Astrocyte (in vitro differentiated cells and primary cell): Measurements from ENCODE around the gene DNAL1. TPM values are rescaled to one million over a fixed set of nuclear protein-coding genes. Genes with fewer than 3 reads are reported as not detected.

Source experiments
- DNase-seq: peaks from one replicate; pipeline ENCODE4 v3.0.0-alpha.2; 2010; ENCODE audit warnings: low read depth
- FAIRE-seq: peaks from 2 replicates; lab custom pipeline; 2011; peaks lifted over from hg19 to GRCh38; lab: Jason Lieb, UNC
- H2AFZ ChIP-seq: 2 replicates; pipeline ENCODE4 v1.6.0; 2012; ENCODE audit warnings: low read depth, low read length, inconsistent platforms
- H3K27ac ChIP-seq: 2 replicates; pipeline ENCODE4 v1.5.1; 2011; ENCODE audit warnings: low read depth, low read length, inconsistent platforms
- H3K27me3 ChIP-seq: 2 replicates; pipeline ENCODE4 v1.6.0; 2011; ENCODE audit warnings: low read length, inconsistent platforms; ENCODE audit not compliant: insufficient read depth
- H3K36me3 ChIP-seq: 2 replicates; pipeline ENCODE4 v1.5.1; 2011; ENCODE audit warnings: low read length, inconsistent platforms; ENCODE audit not compliant: insufficient read depth
- H3K4me1 ChIP-seq: 2 replicates; pipeline ENCODE4 v1.5.1; 2011; ENCODE audit warnings: low read length, inconsistent platforms; ENCODE audit not compliant: insufficient read depth
- H3K4me2 ChIP-seq: 2 replicates; pipeline ENCODE4 v1.6.0; 2012; ENCODE audit warnings: low read length, inconsistent platforms
- H3K4me3 ChIP-seq: 2 replicates; pipeline ENCODE4 v1.5.1; 2011; ENCODE audit warnings: low read depth, mild to moderate bottlenecking, low read length, inconsistent platforms; ENCODE audit not compliant: insufficient read depth
- H3K79me2 ChIP-seq: 2 replicates; pipeline ENCODE4 v1.6.0; 2012; ENCODE audit warnings: mild to moderate bottlenecking, low read length, inconsistent platforms; ENCODE audit not compliant: insufficient read depth
- H3K9ac ChIP-seq: 2 replicates; pipeline ENCODE4 v1.6.0; 2012; ENCODE audit warnings: mild to moderate bottlenecking, low read length, inconsistent platforms
- H3K9me3 ChIP-seq: 2 replicates; pipeline ENCODE4 v1.5.1; 2012; ENCODE audit warnings: low read depth, mild to moderate bottlenecking, low read length, inconsistent platforms; ENCODE audit not compliant: insufficient read depth
- H4K20me1 ChIP-seq: 2 replicates; pipeline ENCODE4 v1.6.0; 2012; ENCODE audit warnings: low read length, inconsistent platforms; ENCODE audit not compliant: insufficient read depth
- H3K27ac Mint-ChIP-seq: one replicate; pipeline ENCODE4 v1.8.0; 2021; ENCODE audit warnings: mild to moderate bottlenecking, mixed read lengths; ENCODE audit not compliant: unreplicated experiment
- H3K27me3 Mint-ChIP-seq: one replicate; pipeline ENCODE4 v1.8.0; 2021; ENCODE audit warnings: low read depth, mixed read lengths; ENCODE audit not compliant: unreplicated experiment
- H3K36me3 Mint-ChIP-seq: one replicate; pipeline ENCODE4 v1.8.0; 2021; ENCODE audit warnings: low read depth, mixed read lengths; ENCODE audit not compliant: unreplicated experiment
- H3K4me1 Mint-ChIP-seq: one replicate; pipeline ENCODE4 v1.8.0; 2021; ENCODE audit warnings: low read depth, mixed read lengths; ENCODE audit not compliant: unreplicated experiment
- H3K4me3 Mint-ChIP-seq: one replicate; pipeline ENCODE4 v1.8.0; 2021; ENCODE audit warnings: mild to moderate bottlenecking, moderate library complexity, mixed read lengths; ENCODE audit not compliant: unreplicated experiment
- H3K9me3 Mint-ChIP-seq: one replicate; pipeline ENCODE4 v1.8.0; 2021; ENCODE audit warnings: mild to moderate bottlenecking, mixed read lengths; ENCODE audit not compliant: unreplicated experiment
- CTCF ChIP-seq: IDR thresholded peaks from 2 replicates; pipeline ENCODE4 v1.5.1; 2011; ENCODE audit warnings: low read depth, mild to moderate bottlenecking, inconsistent platforms, low read length, moderate library complexity; ENCODE audit not compliant: insufficient read depth
- EZH2 ChIP-seq: IDR thresholded peaks from 2 replicates; pipeline ENCODE4 v1.6.1; 2012; ENCODE audit warnings: mild to moderate bottlenecking, low read length, inconsistent platforms; ENCODE audit not compliant: insufficient read depth
- total RNA-seq: library from RNA; stranded (reverse); gene quantifications from 2 replicates; pipeline ENCODE4 v1.2.1, GENCODE V29; 2021

The DNAL1 gene
- total RNA-seq, 1 donor from 2014 or later: 24.9 TPM

GRCh38 chr14:73666583-73666982 is 21.8 kb downstream of the DNAL1 start:
- Mint-ChIP-seq H3K4me1 (peaks cover 21% of the 10 kb centered on the region), H3K9me3 (no peaks in the 10 kb centered on the region), H3K27me3 (no peaks in the 10 kb centered on the region), H3K4me3 (no peak overlapping the region), H3K36me3 (peaks cover 2% of the 10 kb centered on the region), H3K27ac (no peak overlapping the region)
- FAIRE-seq (no peak), DNase-seq (no peak)
- Histone ChIP-seq H3K27me3 (no peaks in the 10 kb centered on the region), H3K79me2 (no peaks in the 10 kb centered on the region), H3K4me1 (peaks cover 11% of the 10 kb centered on the region), H3K36me3 (peaks cover 2% of the 10 kb centered on the region), H3K9me3 (no peaks in the 10 kb centered on the region), H3K4me3 (no peak overlapping the region), H4K20me1 (no peaks in the 10 kb centered on the region), H2AFZ (no peak overlapping the region), H3K9ac (no peak overlapping the region), H3K4me2 (no peak overlapping the region), H3K27ac (no peak overlapping the region)
- no peak for TF ChIP-seq EZH2
- TF ChIP-seq CTCF: no peak

- peaks cover 10% of the 10 kb centered on the region for H3K4me1 Mint-ChIP-seq
- H3K4me3 ChIP-seq: no peak overlapping the region
- no peak for DNase-seq
- no peak overlapping the region for H3K27ac Mint-ChIP-seq
- H3K27me3 ChIP-seq: no peaks in the 10 kb centered on the region
- no peaks in the 10 kb centered on the region for H3K9me3 Mint-ChIP-seq
- H3K36me3 ChIP-seq: peaks cover 6% of the 10 kb centered on the region
- FAIRE-seq: no peak
- TF ChIP-seq CTCF (no peak), EZH2 (no peak)
- H3K27me3 Mint-ChIP-seq: no peaks in the 10 kb centered on the region
- H3K79me2 ChIP-seq: no peaks in the 10 kb centered on the region
- no peaks in the 10 kb centered on the region for H4K20me1 ChIP-seq
- H2AFZ ChIP-seq: no peak overlapping the region
- H3K4me3 Mint-ChIP-seq: no peak overlapping the region
- H3K4me1 ChIP-seq: peaks cover 4% of the 10 kb centered on the region
- H3K36me3 Mint-ChIP-seq: no peaks in the 10 kb centered on the region
- no peaks in the 10 kb centered on the region for H3K9me3 ChIP-seq
- H3K27ac ChIP-seq: no peak overlapping the region
- H3K9ac ChIP-seq: no peak overlapping the region
- H3K4me2 ChIP-seq: no peak overlapping the region
Measured at GRCh38 chr14:73667854-73668253, 23.1 kb downstream of the DNAL1 start.

- H3K4me1 Mint-ChIP-seq: no peaks in the 10 kb centered on the region
- DNase-seq (no peak), FAIRE-seq (no peak)
- TF ChIP-seq CTCF: no peak
- no peak for TF ChIP-seq EZH2
- H3K9me3 Mint-ChIP-seq: no peaks in the 10 kb centered on the region
- Histone ChIP-seq H3K27me3 (no peaks in the 10 kb centered on the region), H3K36me3 (peaks cover 6% of the 10 kb centered on the region), H2AFZ (no peak overlapping the region), H3K9ac (no peak overlapping the region), H3K79me2 (no peaks in the 10 kb centered on the region), H3K4me3 (no peak overlapping the region), H3K4me1 (no peaks in the 10 kb centered on the region), H4K20me1 (no peaks in the 10 kb centered on the region), H3K9me3 (no peaks in the 10 kb centered on the region), H3K27ac (no peak overlapping the region), H3K4me2 (no peak overlapping the region)
- H3K4me3 Mint-ChIP-seq: no peak overlapping the region
- no peaks in the 10 kb centered on the region for H3K27me3 Mint-ChIP-seq
- H3K27ac Mint-ChIP-seq: no peak overlapping the region
- peaks cover 5% of the 10 kb centered on the region for H3K36me3 Mint-ChIP-seq
Measured at GRCh38 chr14:73674986-73675385, 30.2 kb downstream of the DNAL1 start.
